Stromal cell of bone marrow (primary cell): ENCODE measurements around the gene RABL3.
A peak's percentile ranks its signal among the peaks of the same experiment; 100 is the strongest.
"Not testable (repeated sequence)": the region's sequence is repeated elsewhere in the genome, so short reads cannot be mapped to it uniquely, and the experiment has no call there.

Experiments used
- DNase-seq: peaks from one replicate; pipeline ENCODE4 v3.0.0-alpha.2; 2012; ENCODE audit warnings: low read depth

RABL3 gene

GRCh38 chr3:120682095-120682681 lies 60.1 kb downstream of the RABL3 start, which contains the start of gene HGD:
Gene HGD (minus strand): TSS chr3:120682239. CDS start chr3:120682111, 128 bp downstream.
- no peak for DNase-seq

- DNase-seq = no peak
Measured at GRCh38 chr3:120681506-120682038, 60.7 kb downstream of the RABL3 start.

- no peak for DNase-seq
Measured at GRCh38 chr3:120681018-120681417, 61.3 kb downstream of the RABL3 start.

GRCh38 chr3:120680193-120680894 lies 62.0 kb downstream of the RABL3 start:
- DNase-seq = no peak

- DNase-seq = no peak
Measured at GRCh38 chr3:120678984-120679383, 63.3 kb downstream of the RABL3 start.

- DNase-seq = peak; percentile 38
Measured at GRCh38 chr3:120678331-120678947, 63.9 kb downstream of the RABL3 start.

- DNase-seq = not testable (repeated sequence)
Measured at GRCh38 chr3:120677193-120677592, 65.1 kb downstream of the RABL3 start.

GRCh38 chr3:120673116-120673515 lies 69.2 kb downstream of the RABL3 start:
- no peak for DNase-seq

- no peak for DNase-seq
Measured at GRCh38 chr3:120670576-120670975, 71.7 kb downstream of the RABL3 start.

GRCh38 chr3:120664926-120665325 lies 77.4 kb downstream of the RABL3 start:
- no peak for DNase-seq

GRCh38 chr3:120661945-120662344 lies 80.4 kb downstream of the RABL3 start:
- no peak for DNase-seq

- DNase-seq = no peak
Measured at GRCh38 chr3:120661106-120661905, 81.0 kb downstream of the RABL3 start.

- DNase-seq = no peak
Measured at GRCh38 chr3:120659834-120660233, 82.5 kb downstream of the RABL3 start.

- no peak for DNase-seq
Measured at GRCh38 chr3:120659285-120659684, 83.0 kb downstream of the RABL3 start.

- DNase-seq = no peak
Measured at GRCh38 chr3:120652896-120653545, 89.3 kb downstream of the RABL3 start.

GRCh38 chr3:120652281-120652680 lies 90.0 kb downstream of the RABL3 start:
- DNase-seq = no peak

GRCh38 chr3:120650311-120650710 lies 92.0 kb downstream of the RABL3 start:
- no peak for DNase-seq

- DNase-seq = no peak
Measured at GRCh38 chr3:120649830-120650233, 92.5 kb downstream of the RABL3 start.

GRCh38 chr3:120648290-120648689 lies 94.0 kb downstream of the RABL3 start:
- DNase-seq = no peak

GRCh38 chr3:120646771-120647432 lies 95.4 kb downstream of the RABL3 start:
- DNase-seq = no peak
